WTC11 (cell line): ENCODE measurements around the gene HNRNPLL. TPM values are rescaled to one million over a fixed set of nuclear protein-coding genes. Genes with fewer than 3 reads are reported as not detected.
A peak's percentile ranks its signal among the peaks of the same experiment; 100 is the strongest.

Experiments used
- ATAC-seq: fragments of 200-7000 bp; cut with Tn5 transposase; 2 replicates; pipeline ENCODE4 v1.10.0; 2021; ENCODE audit warnings: mild to moderate bottlenecking, moderate library complexity
- CTCF ChIA-PET: fragments of 300-600 bp; sonication (Branson Sonifier 250); formaldehyde crosslinking; loops from one replicate; lab custom pipeline; 2021; ENCODE audit warnings: antibody characterized with exemption; lab: Charles Lee
- POLR2A ChIA-PET: fragments of 350-600 bp; sonication (Branson Sonifier 250); formaldehyde crosslinking; loops from one replicate; lab custom pipeline; 2021; ENCODE audit warnings: antibody characterized with exemption; lab: Charles Lee
- DNase-seq: peaks from one replicate; pipeline ENCODE4 v3.0.0; 2021; ENCODE audit warnings: low spot score
- H3K27ac Mint-ChIP-seq: 2 replicates; pipeline ENCODE4 v1.8.0; 2021; ENCODE audit warnings: mixed read lengths
- H3K27me3 Mint-ChIP-seq: 2 replicates; pipeline ENCODE4 v1.8.0; 2021; ENCODE audit warnings: low read depth, mild to moderate bottlenecking, moderate library complexity, mixed read lengths
- H3K36me3 Mint-ChIP-seq: 2 replicates; pipeline ENCODE4 v1.8.0; 2021; ENCODE audit warnings: mixed read lengths
- H3K4me1 Mint-ChIP-seq: 2 replicates; pipeline ENCODE4 v1.8.0; 2022; ENCODE audit warnings: mixed read lengths
- H3K4me3 Mint-ChIP-seq: 2 replicates; pipeline ENCODE4 v1.8.0; 2021; ENCODE audit warnings: mild to moderate bottlenecking, moderate library complexity, mixed read lengths
- H3K9me3 Mint-ChIP-seq: 2 replicates; pipeline ENCODE4 v1.8.0; 2021; ENCODE audit warnings: mixed read lengths
- ATF2 ChIP-seq: sonication (generic); formaldehyde crosslinking; IDR thresholded peaks from 2 replicates; pipeline ENCODE4 v1.8.1; 2022; ENCODE audit warnings: low read depth, missing genetic modification reagents, borderline replicate concordance
- CREM ChIP-seq: sonication (generic); formaldehyde crosslinking; IDR thresholded peaks from 2 replicates; pipeline ENCODE4 v1.8.1; 2022; ENCODE audit warnings: mild to moderate bottlenecking, missing genetic modification reagents, moderate library complexity
- ERG ChIP-seq: fragments of 250-450 bp; sonication (Bioruptor Pico); IDR thresholded peaks from 2 replicates; pipeline ENCODE4 v1.8.0; 2021; ENCODE audit warnings: mild to moderate bottlenecking
- ETV6 ChIP-seq: sonication (generic); formaldehyde crosslinking; IDR thresholded peaks from 2 replicates; pipeline ENCODE4 v1.8.1; 2022; ENCODE audit warnings: mild to moderate bottlenecking, missing genetic modification reagents
- HMGXB4 ChIP-seq: sonication (generic); formaldehyde crosslinking; IDR thresholded peaks from 2 replicates; pipeline ENCODE4 v1.8.1; 2023; ENCODE audit warnings: mild to moderate bottlenecking, moderate library complexity, missing genetic modification reagents
- KAT7 ChIP-seq: sonication (generic); formaldehyde crosslinking; IDR thresholded peaks from 2 replicates; pipeline ENCODE4 v1.8.1; 2023; ENCODE audit warnings: missing genetic modification reagents, mild to moderate bottlenecking, borderline replicate concordance
- MYBL2 ChIP-seq: sonication (generic); formaldehyde crosslinking; IDR thresholded peaks from 2 replicates; pipeline ENCODE4 v1.8.1; 2023; ENCODE audit warnings: mild to moderate bottlenecking, moderate library complexity, missing genetic modification reagents
- NFATC4 ChIP-seq: fragments of 250-450 bp; sonication (Bioruptor Pico); IDR thresholded peaks from 2 replicates; pipeline ENCODE4 v1.9.0; 2021; ENCODE audit warnings: mild to moderate bottlenecking
- NR1H2 ChIP-seq: sonication (generic); formaldehyde crosslinking; IDR thresholded peaks from 2 replicates; pipeline ENCODE4 v1.9.0; 2021; ENCODE audit warnings: mild to moderate bottlenecking, moderate library complexity, missing genetic modification reagents
- NR3C1 ChIP-seq: sonication (generic); formaldehyde crosslinking; conservative IDR thresholded peaks from 2 replicates; pipeline ENCODE4 v1.8.1; 2023; ENCODE audit warnings: low read depth, mild to moderate bottlenecking, missing genetic modification reagents
- PRDM15 ChIP-seq: sonication (generic); formaldehyde crosslinking; IDR thresholded peaks from 2 replicates; pipeline ENCODE4 v1.8.0; 2022; ENCODE audit warnings: missing genetic modification reagents
- PREB ChIP-seq: sonication (generic); formaldehyde crosslinking; IDR thresholded peaks from 2 replicates; pipeline ENCODE4 v1.8.1; 2022; ENCODE audit warnings: mild to moderate bottlenecking, missing genetic modification reagents, moderate library complexity, borderline replicate concordance
- PRRX2 ChIP-seq: fragments of 250-450 bp; sonication (Bioruptor Pico); IDR thresholded peaks from 2 replicates; pipeline ENCODE4 v1.8.0; 2021; ENCODE audit warnings: mild to moderate bottlenecking
- RORB ChIP-seq: fragments of 250-450 bp; sonication (Bioruptor Pico); IDR thresholded peaks from 2 replicates; pipeline ENCODE4 v1.9.0; 2021; ENCODE audit warnings: mild to moderate bottlenecking
- SMAD4 ChIP-seq: sonication (generic); formaldehyde crosslinking; IDR thresholded peaks from 2 replicates; pipeline ENCODE4 v1.8.0; 2022; ENCODE audit warnings: mild to moderate bottlenecking, missing genetic modification reagents
- SP1 ChIP-seq: sonication (generic); formaldehyde crosslinking; conservative IDR thresholded peaks from 2 replicates; pipeline ENCODE4 v1.8.1; 2022; ENCODE audit warnings: missing genetic modification reagents
- TCF7 ChIP-seq: sonication (generic); formaldehyde crosslinking; IDR thresholded peaks from 2 replicates; pipeline ENCODE4 v1.8.0; 2022; ENCODE audit warnings: mild to moderate bottlenecking, low read depth, missing genetic modification reagents, moderate library complexity
- TEAD4 ChIP-seq: sonication (generic); formaldehyde crosslinking; IDR thresholded peaks from 2 replicates; pipeline ENCODE4 v1.8.0; 2022; ENCODE audit warnings: mild to moderate bottlenecking, missing genetic modification reagents
- USF1 ChIP-seq: sonication (generic); formaldehyde crosslinking; IDR thresholded peaks from 2 replicates; pipeline ENCODE4 v1.8.0; 2022; ENCODE audit warnings: mild to moderate bottlenecking, missing genetic modification reagents
- ZBTB21 ChIP-seq: sonication (generic); formaldehyde crosslinking; IDR thresholded peaks from 2 replicates; pipeline ENCODE4 v1.8.1; 2023; ENCODE audit warnings: mild to moderate bottlenecking, missing genetic modification reagents, borderline replicate concordance
- ZMAT4 ChIP-seq: fragments of 250-450 bp; sonication (Bioruptor Pico); IDR thresholded peaks from 2 replicates; pipeline ENCODE4 v1.9.0; 2021; ENCODE audit warnings: mild to moderate bottlenecking
- ZNF219 ChIP-seq: sonication (generic); formaldehyde crosslinking; IDR thresholded peaks from 2 replicates; pipeline ENCODE4 v1.8.0; 2023; ENCODE audit warnings: missing genetic modification reagents, mild to moderate bottlenecking, borderline replicate concordance
- ZNF281 ChIP-seq: sonication (generic); formaldehyde crosslinking; IDR thresholded peaks from 2 replicates; pipeline ENCODE4 v1.8.0; 2023; ENCODE audit warnings: mild to moderate bottlenecking, missing genetic modification reagents
- total RNA-seq: library from RNA; stranded (reverse); gene quantifications from 3 replicates; pipeline ENCODE4 v1.2.3, GENCODE V29; 2021

Gene HNRNPLL
- total RNA-seq, 1 experiment from 2014 or later = 65.3 TPM

- DNase-seq = peak; percentile 92
- POLR2A ChIA-PET = interaction anchor here (1.0 kb wide), 1 partner anchor 215 kb away, joined by 3 read pairs; the partner anchor contains the start of gene SRSF7
- H3K36me3 Mint-ChIP-seq = no peaks in the 10 kb centered on the region
- peak overlapping the region; percentile 58 for H3K4me3 Mint-ChIP-seq
- H3K27ac Mint-ChIP-seq = no peak overlapping the region
- no peaks in the 10 kb centered on the region for H3K9me3 Mint-ChIP-seq
- H3K4me1 Mint-ChIP-seq = peaks cover 19% of the 10 kb centered on the region
- CTCF ChIA-PET = interaction anchor here (0.6 to 1.9 kb wide), 25 partner anchors 11 to 1303 kb away, joined by 3 to 11 read pairs (median 3); partner anchors contain the start of genes HNRNPLL and SRSF7
- H3K27me3 Mint-ChIP-seq = peaks cover 19% of the 10 kb centered on the region
- peak; percentile 91 for ATAC-seq
- no peak for TF ChIP-seq NFATC4 (CRISPR knock-in tag)
- TF ChIP-seq KAT7 (CRISPR knock-in tag) = no peak
- TF ChIP-seq CREM = peak; percentile 64; the same call in 1 of the 2 replicates
- TF ChIP-seq PRDM15 (CRISPR knock-in tag) = peak; percentile 65
- no peak for TF ChIP-seq RORB
- TF ChIP-seq ZBTB21 (CRISPR knock-in tag) = no peak
- no peak for TF ChIP-seq ERG (CRISPR knock-in tag)
- no peak for TF ChIP-seq PREB (CRISPR knock-in tag)
- TF ChIP-seq ZNF219 (CRISPR knock-in tag) = no peak
- TF ChIP-seq MYBL2 (CRISPR knock-in tag) = no peak
- TF ChIP-seq ZMAT4 = no peak
- no peak for TF ChIP-seq NR1H2 (CRISPR knock-in tag)
- 0 out of 2 replicates have a peak, but pooled peaks have one; percentile 31 for TF ChIP-seq ETV6 (CRISPR knock-in tag)
- no peak for TF ChIP-seq SMAD4 (CRISPR knock-in tag)
- no peak for TF ChIP-seq ZNF281 (CRISPR knock-in tag)
- TF ChIP-seq ATF2 (CRISPR knock-in tag) = no peak
- no peak for TF ChIP-seq TCF7
- 0 out of 2 replicates have a peak, but pooled peaks have one; percentile 42 for TF ChIP-seq SP1 (CRISPR knock-in tag)
- no peak for TF ChIP-seq PRRX2 (CRISPR knock-in tag)
- TF ChIP-seq USF1 (CRISPR knock-in tag) = no peak; the same call in 1 of the 2 replicates
- no peak for TF ChIP-seq NR3C1 (CRISPR knock-in tag)
- TF ChIP-seq HMGXB4 (CRISPR knock-in tag) = peak; percentile 99
- no peak for TF ChIP-seq TEAD4 (CRISPR knock-in tag)
Measured at GRCh38 chr2:38535744-38536506, 66.8 kb downstream of the HNRNPLL start.
